Left lung (tissue), 10 donors: Measurements from ENCODE around the gene DHCR24. TPM values are rescaled to one million over a fixed set of nuclear protein-coding genes. Genes with fewer than 3 reads are reported as not detected.

Source experiments
- ATAC-seq: fragments of 200-7000 bp; cut with Tn5 transposase; one replicate; pipeline ENCODE4 v1.9.1; 2020; ENCODE audit warnings: moderate library complexity
- DNase-seq, 4 donors: peaks; one replicate each; pipeline ENCODE4 v3.0.0-alpha.2; 2013 to 2020
- H3K27ac ChIP-seq, 2 donors: fragments of 200-600 bp; sonication (generic) in 1 of 2; one replicate each; pipeline versions ENCODE4 v1.5.0 to v1.8.0; 2020 to 2021
- H3K27me3 ChIP-seq, 2 donors: fragments of 200-600 bp; sonication (generic) in 1 of 2; one replicate each; pipeline versions ENCODE4 v1.5.0 to v1.8.0; 2020 to 2021
- H3K36me3 ChIP-seq, 2 donors: fragments of 200-600 bp; sonication (generic) in 1 of 2; one replicate each; pipeline versions ENCODE4 v1.5.0 to v1.8.0; 2020 to 2021
- H3K4me1 ChIP-seq, 2 donors: fragments of 200-600 bp; one replicate each; pipeline ENCODE4 v1.8.0; 2021
- H3K4me3 ChIP-seq, 2 donors: fragments of 200-600 bp; sonication (generic) in 1 of 2; one replicate each; pipeline versions ENCODE4 v1.5.0 to v1.8.0; 2020 to 2021; ENCODE audit warnings: mild to moderate bottlenecking in 1 of 2
- H3K9me3 ChIP-seq, 2 donors: fragments of 200-600 bp; sonication (generic) in 1 of 2; one replicate each; pipeline versions ENCODE4 v1.5.0 to v1.8.0; 2020 to 2021
- CTCF ChIP-seq, 2 donors: fragments of 200-600 bp; sonication (generic) in 1 of 2; IDR thresholded peaks; one replicate each; pipeline versions ENCODE4 v1.5.0 to v1.8.0; 2021; ENCODE audit warnings: antibody characterized with exemption in 2 of 2
- intact Hi-C, 2 donors: fragments of 100-400 bp; cut with DNase I; formaldehyde crosslinking; loops; one replicate each; pipeline versions ENCODE4 v1.11.2 to v1.14.2; 2022
- polyA plus RNA-seq, 6 donors: library from polyadenylated mRNA; unstranded; fragments of 120-200 nt; gene quantifications; one replicate each; pipeline ENCODE4 v1.2.1, GENCODE V29; 2013; ENCODE audit not compliant: insufficient read length in 6 of 6
- total RNA-seq, 2 donors: library from RNA; stranded (reverse); fragmentation: NEBNext Ultra II Directional; extraction: Animal tissue kit (Norgen Biotek cat#: 25700); gene quantifications; one replicate each; pipeline ENCODE4 v1.2.1, GENCODE V29; 2021
- donor health status: DM: no; HTN: yes; CAD: no.
- donor health status: DM: no; HTN: no; CAD: no.

DHCR24 gene
- total and polyA plus RNA-seq, 8 donors, result 30.1 to 741 (median 51.2) TPM

- no peak for ATAC-seq
- no peak overlapping the region for H3K27ac ChIP-seq
- no peaks in the 10 kb centered on the region for H3K27me3 ChIP-seq
- intact Hi-C loops, result no loop called here
- peaks cover 0 to 5% of the 10 kb centered on the region in 2 donors for H3K4me1 ChIP-seq
- no peak for TF ChIP-seq CTCF (IDR thresholded peaks at IDR 0.05)
- H3K9me3 ChIP-seq, result no peaks in the 10 kb centered on the region
- no peak for DNase-seq
- H3K4me3 ChIP-seq, result no peak overlapping the region
- H3K36me3 ChIP-seq, result peaks cover 0 to 68% of the 10 kb centered on the region in 2 donors
Measured at GRCh38 chr1:54849219-54850068, 37.6 kb downstream of the DHCR24 start.

GRCh38 chr1:54848134-54848948, 38.7 kb downstream of the DHCR24 start:
- peaks cover 0 to 5% of the 10 kb centered on the region in 2 donors for H3K4me1 ChIP-seq
- intact Hi-C loops, result no loop called here
- TF ChIP-seq CTCF (IDR thresholded peaks at IDR 0.05), result no peak
- H3K36me3 ChIP-seq, result peaks cover 0 to 57% of the 10 kb centered on the region in 2 donors
- H3K27me3 ChIP-seq, result no peaks in the 10 kb centered on the region
- DNase-seq (no peak), ATAC-seq (no peak)
- no peaks in the 10 kb centered on the region for H3K9me3 ChIP-seq
- no peak overlapping the region for H3K27ac ChIP-seq
- H3K4me3 ChIP-seq, result no peak overlapping the region

- intact Hi-C loops, result no loop called here
Measured at GRCh38 chr1:54846716-54847284, 40.2 kb downstream of the DHCR24 start.

GRCh38 chr1:54846301-54846700, 40.7 kb downstream of the DHCR24 start:
- Histone ChIP-seq H3K27me3 (no peaks in the 10 kb centered on the region), H3K36me3 (peaks cover 0 to 37% of the 10 kb centered on the region in 2 donors), H3K4me3 (no peak overlapping the region), H3K27ac (no peak overlapping the region), H3K9me3 (no peaks in the 10 kb centered on the region), H3K4me1 (peaks cover 0 to 4% of the 10 kb centered on the region in 2 donors)
- intact Hi-C loops, result no loop called here
- no peak for DNase-seq
- no peak for TF ChIP-seq CTCF (IDR thresholded peaks at IDR 0.05)
- no peak for ATAC-seq

More at GRCh38 chr1:54846716-54847284, 40.2 kb downstream of the DHCR24 start:
- H3K36me3 ChIP-seq, result peaks cover 0 to 42% of the 10 kb centered on the region in 2 donors
- H3K9me3 ChIP-seq, result no peaks in the 10 kb centered on the region
- peaks cover 0 to 5% of the 10 kb centered on the region in 2 donors for H3K4me1 ChIP-seq
- H3K4me3 ChIP-seq, result no peak overlapping the region
- ATAC-seq (no peak), DNase-seq (no peak)
- H3K27ac ChIP-seq, result no peak overlapping the region
- no peak for TF ChIP-seq CTCF (IDR thresholded peaks at IDR 0.05)
- H3K27me3 ChIP-seq, result no peaks in the 10 kb centered on the region
